Stimulated activated naive CD8-positive, alpha-beta T cell treated with anti-CD3 and anti-CD28 coated beads, Interleukin-15, amount 100 ng/mL, for 72 hours (primary cell): ENCODE measurements around the gene ACVR2B.
A peak's percentile ranks its signal among the peaks of the same experiment; 100 is the strongest.
"Not testable (repeated sequence)": the region's sequence is repeated elsewhere in the genome, so short reads cannot be mapped to it uniquely, and the experiment has no call there.

Source experiments
- ATAC-seq: fragments of 150-1000 bp; cut with Tn5 transposase; 2 replicates; pipeline ENCODE4 v1.10.0; 2021; ENCODE audit warnings: mild to moderate bottlenecking, moderate library complexity
- DNase-seq, 2 donors: peaks; one replicate each; pipeline ENCODE4 v3.0.0; 2021 to 2022
- H3K27ac Mint-ChIP-seq, 2 donors: one replicate each; pipeline ENCODE4 v1.8.0; 2022; ENCODE audit warnings: mild to moderate bottlenecking in 2 of 2, mixed read lengths in 2 of 2, moderate library complexity in 2 of 2
- H3K27me3 Mint-ChIP-seq: one replicate; pipeline ENCODE4 v1.8.0; 2022; ENCODE audit warnings: mixed read lengths
- H3K4me1 Mint-ChIP-seq: one replicate; pipeline ENCODE4 v1.8.0; 2022; ENCODE audit warnings: mild to moderate bottlenecking, mixed read lengths
- H3K4me3 Mint-ChIP-seq, 2 donors: one replicate each; pipeline ENCODE4 v1.8.0; 2022; ENCODE audit warnings: mild to moderate bottlenecking in 2 of 2, mixed read lengths in 2 of 2, moderate library complexity in 1 of 2
- H3K9me3 Mint-ChIP-seq, 2 donors: one replicate each; pipeline ENCODE4 v1.8.0; 2022; ENCODE audit warnings: mixed read lengths in 2 of 2

Gene ACVR2B

DNA sequence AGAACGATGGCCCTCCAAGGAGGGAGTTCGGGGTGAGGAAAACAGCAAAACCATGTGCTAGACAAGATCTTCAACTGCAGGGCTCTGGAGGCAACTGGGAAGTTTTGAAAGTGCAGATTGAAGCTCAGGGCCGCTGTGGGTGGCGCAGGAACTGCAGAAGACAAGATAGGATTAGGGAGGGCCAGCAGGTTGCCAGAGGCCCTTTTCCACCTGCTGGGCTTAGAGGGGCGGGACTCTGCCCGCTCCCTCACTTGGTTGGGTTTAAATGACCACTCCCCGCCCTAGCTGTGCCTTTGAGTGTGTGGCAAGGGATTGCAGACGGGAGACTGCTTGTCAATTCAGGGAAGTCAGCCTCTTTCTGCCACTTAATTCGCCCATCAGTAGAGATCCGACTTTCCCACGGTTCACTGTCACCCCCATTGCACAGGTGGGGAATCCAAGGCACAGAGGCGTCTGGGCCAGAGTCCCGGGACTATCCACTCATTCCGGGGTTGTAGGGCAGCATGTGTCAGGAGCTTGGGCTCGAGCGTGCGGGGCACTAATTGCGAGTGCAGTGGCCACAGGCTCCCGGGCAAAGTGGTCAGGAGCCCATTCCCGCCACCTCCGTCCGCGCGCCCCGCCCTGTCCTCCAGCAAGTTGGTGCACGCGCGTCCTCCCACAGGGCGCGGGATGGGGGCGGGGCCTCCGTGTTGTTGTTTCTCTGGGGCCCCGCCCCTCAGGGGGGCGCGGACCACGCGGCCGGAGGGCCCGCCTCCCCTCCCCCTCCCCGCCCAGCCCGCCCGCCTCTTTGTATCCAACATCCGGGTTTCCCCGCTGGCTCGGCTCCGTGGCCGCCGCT is at the start of gene ACVR2B:
ACVR2B (plus strand) TSS at position 816 of the 838 bp plus-strand sequence. CDS start 433 bp downstream, outside the sequence.
- peak; percentile 55 to 74 for DNase-seq
- H3K9me3 Mint-ChIP-seq, result peaks cover 3 to 16% of the 10 kb centered on the region in 2 donors

DNA sequence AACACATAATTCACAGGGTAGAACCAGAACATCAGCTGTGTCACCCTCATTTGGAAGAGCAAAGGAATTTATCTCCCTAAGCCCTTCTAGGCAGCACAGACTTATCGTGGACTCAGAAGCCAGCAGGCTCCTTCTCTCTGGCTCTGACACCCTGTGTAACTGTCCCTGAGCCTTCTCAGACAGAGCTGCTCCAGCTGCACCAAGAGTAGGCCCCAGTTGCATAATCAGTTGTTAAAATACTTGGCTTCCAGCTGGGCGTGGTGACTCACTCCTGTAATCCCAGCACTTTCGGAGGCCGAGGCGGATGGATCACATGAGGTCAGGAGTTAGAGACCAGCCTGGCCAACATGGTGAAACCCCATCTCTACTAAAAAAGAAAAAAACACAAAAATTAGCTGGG is 49.4 kb upstream of the ACVR2B start:
- no peak overlapping the region for H3K4me3 Mint-ChIP-seq
- no peak overlapping the region for H3K27ac Mint-ChIP-seq
- no peaks in the 10 kb centered on the region for H3K27me3 Mint-ChIP-seq
- H3K9me3 Mint-ChIP-seq, result peaks cover 0 to 8% of the 10 kb centered on the region in 2 donors
- no peaks in the 10 kb centered on the region for H3K4me1 Mint-ChIP-seq
- no peak for DNase-seq
- no peak for ATAC-seq

More for the DNA sequence above, at the start of gene ACVR2B:
- peak; percentile 62 for ATAC-seq
- H3K27ac Mint-ChIP-seq, result peak within 1 kb of the TSS; percentile 89 to 96
- H3K27me3 Mint-ChIP-seq, result no peaks in the 10 kb centered on the region
- H3K4me1 Mint-ChIP-seq, result peaks cover 24% of the 10 kb centered on the region
- H3K4me3 Mint-ChIP-seq, result peak within 1 kb of the TSS; percentile 88 to 96

DNA sequence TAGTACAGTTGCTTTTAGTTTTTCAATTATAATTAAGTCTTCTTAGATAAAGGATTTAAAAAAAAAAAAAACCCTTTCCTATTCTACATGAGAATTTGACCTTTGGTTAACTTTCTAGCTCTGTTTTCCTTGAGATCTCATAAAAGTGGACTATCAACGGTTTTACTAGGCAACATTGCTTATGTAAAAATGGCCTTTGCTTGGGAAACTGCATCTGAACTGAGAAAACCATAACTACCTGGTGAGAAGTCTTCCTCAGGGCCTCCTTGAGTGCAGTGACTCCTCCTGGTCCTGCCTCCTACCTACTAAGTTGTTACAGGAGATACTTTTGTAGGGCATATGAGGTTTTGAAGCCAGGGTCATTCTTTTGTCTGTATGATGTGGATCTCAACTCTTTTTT is 42.1 kb upstream of the ACVR2B start:
- no peak for ATAC-seq
- H3K9me3 Mint-ChIP-seq, result peaks cover 0 to 12% of the 10 kb centered on the region in 2 donors
- no peak for DNase-seq
- no peak overlapping the region for H3K27ac Mint-ChIP-seq
- no peaks in the 10 kb centered on the region for H3K4me1 Mint-ChIP-seq
- no peak overlapping the region for H3K4me3 Mint-ChIP-seq
- no peaks in the 10 kb centered on the region for H3K27me3 Mint-ChIP-seq

DNA sequence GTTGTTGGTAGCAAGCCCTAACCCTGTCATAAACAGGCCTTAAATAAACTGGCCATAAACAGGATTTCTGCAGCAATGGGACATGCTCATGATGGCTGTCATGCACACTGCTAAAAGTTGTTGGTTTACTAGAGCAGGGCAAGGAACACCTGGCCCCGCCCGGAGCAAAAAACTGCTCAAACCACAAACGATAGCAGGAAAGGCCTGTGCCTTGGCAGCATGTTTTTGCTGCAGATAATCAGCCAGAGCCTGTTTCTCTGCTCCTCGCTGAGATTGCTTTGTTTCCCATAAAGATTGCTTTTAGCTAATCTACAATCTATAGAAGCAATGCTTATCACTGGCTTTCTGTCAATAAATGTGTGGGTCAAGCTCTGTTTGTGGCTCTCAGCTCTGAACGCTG is 32.9 kb upstream of the ACVR2B start:
- Mint-ChIP-seq H3K4me1 (peaks cover 23% of the 10 kb centered on the region), H3K4me3 (peak overlapping the region in 1 of 2 donors; percentile 43)
- ATAC-seq, DNase-seq, H3K27me3 Mint-ChIP-seq, H3K9me3 Mint-ChIP-seq, H3K27ac Mint-ChIP-seq: not testable (repeated sequence)

DNA sequence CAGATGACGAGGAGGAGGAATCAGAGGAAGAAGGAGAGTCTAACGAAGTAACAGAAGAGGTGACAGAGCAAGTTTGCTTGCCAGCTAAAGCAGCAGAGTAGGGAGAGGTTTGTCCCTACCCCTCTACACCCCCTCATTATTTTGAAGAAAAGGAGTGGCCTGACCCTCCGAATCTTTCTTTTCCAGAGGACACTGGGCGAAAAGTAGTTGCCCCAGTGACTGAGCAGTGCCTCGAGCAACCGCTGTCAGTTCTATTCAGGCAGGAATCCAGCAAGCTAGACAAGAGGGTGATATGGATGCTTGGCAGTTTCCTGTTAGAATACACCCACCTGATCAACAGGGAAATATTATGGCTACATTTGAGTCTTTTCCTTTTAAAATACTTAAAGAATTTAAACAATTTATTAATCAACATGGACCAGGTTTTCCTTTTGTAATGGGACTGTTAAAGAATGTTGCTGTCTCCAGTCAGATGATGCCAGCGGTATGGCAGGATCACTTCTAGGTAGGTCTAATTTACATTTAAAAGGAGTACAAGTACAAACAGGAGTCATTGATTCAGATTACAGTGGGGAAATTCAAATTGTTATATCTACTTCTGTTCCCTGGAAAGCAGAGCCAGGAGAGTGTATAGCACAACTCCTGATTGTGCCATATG is 31.9 kb upstream of the ACVR2B start:
- no peak for DNase-seq
- Mint-ChIP-seq H3K27ac (peak overlapping the region in 1 of 2 donors; percentile 57), H3K27me3 (no peaks in the 10 kb centered on the region), H3K4me1 (peaks cover 30% of the 10 kb centered on the region), H3K9me3 (no peaks in the 10 kb centered on the region), H3K4me3 (peak overlapping the region in 1 of 2 donors; percentile 24)
- ATAC-seq, result no peak

DNA sequence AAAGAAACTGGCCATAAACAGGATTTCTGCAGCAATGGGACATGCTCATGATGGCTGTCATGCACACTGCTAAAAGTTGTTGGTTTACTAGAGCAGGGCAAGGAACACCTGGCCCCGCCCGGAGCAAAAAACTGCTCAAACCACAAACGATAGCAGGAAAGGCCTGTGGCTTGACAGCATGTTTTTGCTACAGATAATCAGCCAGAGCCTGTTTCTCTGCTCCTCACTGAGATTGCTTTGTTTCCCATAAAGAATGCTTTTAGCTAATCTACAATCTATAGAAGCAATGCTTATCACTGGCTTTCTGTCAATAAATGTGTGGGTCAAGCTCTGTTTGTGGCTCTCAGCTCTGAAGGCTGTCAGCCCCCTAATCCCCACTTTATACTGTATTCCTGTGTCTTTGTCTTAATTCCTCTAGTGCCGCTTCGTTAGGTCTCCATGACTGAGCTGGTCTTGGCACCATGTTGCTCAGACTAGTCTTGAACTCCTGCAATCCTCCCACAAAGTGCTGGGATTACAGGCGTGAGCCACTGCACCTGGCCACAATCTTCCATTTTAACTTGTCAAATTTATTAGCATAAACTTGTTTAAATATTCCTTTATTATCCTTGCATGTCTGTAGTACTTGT is 26.8 kb upstream of the ACVR2B start:
- peak; percentile 71 for ATAC-seq
- peaks cover 6 to 11% of the 10 kb centered on the region in 2 donors for H3K9me3 Mint-ChIP-seq

DNA sequence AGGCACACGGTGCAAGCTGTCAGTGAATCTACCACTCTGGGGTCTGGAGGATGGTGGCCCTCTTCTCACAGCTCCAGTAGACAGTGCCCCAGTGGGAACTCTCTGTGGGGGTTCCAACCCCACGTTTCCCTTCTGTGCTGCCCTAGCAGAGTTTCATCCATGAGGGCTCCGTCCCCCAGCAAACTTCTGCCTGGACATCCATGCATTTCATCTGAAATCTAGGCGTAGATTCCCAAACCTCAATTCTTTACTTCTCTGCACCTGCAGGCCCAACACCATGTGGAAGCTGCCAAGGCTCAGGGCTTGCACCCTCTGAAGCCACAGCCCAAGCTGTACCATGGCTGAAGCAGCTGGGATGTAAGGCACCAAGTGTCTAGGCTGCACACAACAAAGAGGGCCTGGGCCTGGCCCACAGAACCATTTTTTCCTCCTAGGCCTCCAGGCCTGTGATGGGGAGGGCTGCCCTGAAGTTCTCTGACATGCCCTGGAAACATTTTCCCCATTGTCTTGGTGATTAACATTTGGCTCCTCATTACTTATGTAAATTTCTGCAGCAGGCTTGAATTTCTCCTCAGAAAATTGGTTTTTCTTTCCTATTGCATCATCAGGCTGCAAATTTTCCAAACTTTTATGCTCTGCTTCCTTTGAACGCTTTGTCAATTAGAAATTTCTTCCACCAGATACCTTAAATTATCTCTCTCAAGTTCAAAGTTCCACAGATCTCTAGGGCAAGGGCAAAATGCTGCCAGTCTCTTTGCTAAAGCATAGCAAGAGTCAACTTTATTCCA is 20.6 kb upstream of the ACVR2B start:
- not testable (repeated sequence) for H3K4me3 Mint-ChIP-seq, H3K27ac Mint-ChIP-seq, H3K27me3 Mint-ChIP-seq, DNase-seq, ATAC-seq
- Mint-ChIP-seq H3K9me3 (peaks cover 35 to 50% of the 10 kb centered on the region in 2 donors), H3K4me1 (peaks cover 25% of the 10 kb centered on the region)

More for the DNA sequence above, 26.8 kb upstream of the ACVR2B start:
- H3K27me3 Mint-ChIP-seq, DNase-seq: not testable (repeated sequence)
- peak overlapping the region; percentile 55 to 92 for H3K27ac Mint-ChIP-seq
- H3K4me1 Mint-ChIP-seq, result peaks cover 38% of the 10 kb centered on the region
- H3K4me3 Mint-ChIP-seq, result peak overlapping the region in 1 of 2 donors; percentile 67

DNA sequence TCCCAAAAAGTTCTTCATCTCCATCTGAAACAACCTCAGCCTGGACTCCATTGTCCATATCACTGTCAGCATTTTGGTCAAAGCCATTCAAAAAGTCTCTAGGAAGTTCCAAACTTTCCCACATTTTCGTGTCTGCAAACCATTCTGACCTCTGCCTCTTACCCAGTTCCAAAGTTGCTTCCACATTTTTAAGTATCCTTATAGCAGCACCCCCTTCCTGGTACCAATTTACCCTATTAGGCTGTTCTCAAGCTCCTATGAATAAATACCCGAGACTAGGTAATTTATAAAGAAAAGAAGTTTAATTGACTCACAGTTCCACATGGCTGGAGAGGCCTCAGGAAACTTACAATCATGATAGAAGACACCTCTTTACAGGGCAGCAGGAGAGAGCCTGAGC is 20.0 kb upstream of the ACVR2B start:
- Mint-ChIP-seq H3K4me1 (peaks cover 19% of the 10 kb centered on the region), H3K9me3 (peaks cover 35 to 50% of the 10 kb centered on the region in 2 donors)
- not testable (repeated sequence) for DNase-seq, H3K27me3 Mint-ChIP-seq, H3K4me3 Mint-ChIP-seq, ATAC-seq, H3K27ac Mint-ChIP-seq

DNA sequence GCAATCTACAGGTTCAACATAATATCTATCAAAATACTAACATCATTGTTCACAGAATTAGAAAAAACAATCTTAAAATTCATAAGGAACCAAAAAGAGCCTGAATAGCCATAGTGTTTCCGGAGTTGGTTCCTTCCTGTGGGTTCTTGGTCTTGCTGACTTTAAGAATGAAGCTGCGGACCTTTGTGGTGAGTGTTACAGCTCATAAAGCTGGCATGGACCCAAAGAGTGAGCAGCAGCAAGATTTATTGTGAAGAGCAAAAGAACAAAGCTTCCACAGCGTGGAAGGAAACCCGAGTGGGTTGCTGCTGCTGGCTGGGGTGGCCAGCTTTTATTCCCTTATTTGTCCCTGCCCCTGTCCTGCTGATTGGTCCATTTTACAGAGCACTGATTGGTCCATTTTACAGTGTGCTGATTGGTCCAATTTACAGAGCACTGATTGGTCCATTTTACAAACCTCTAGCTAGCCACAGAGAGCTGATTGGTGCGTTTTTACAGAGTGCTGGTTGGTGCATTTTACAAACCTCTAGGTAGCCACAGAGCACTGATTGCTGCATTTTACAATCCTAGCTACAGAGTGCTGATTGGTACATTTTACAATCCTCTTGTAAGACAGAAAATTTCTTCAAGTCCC is 15.1 kb upstream of the ACVR2B start:
- ATAC-seq, H3K27me3 Mint-ChIP-seq, H3K27ac Mint-ChIP-seq, H3K4me3 Mint-ChIP-seq, DNase-seq: not testable (repeated sequence)
- H3K4me1 Mint-ChIP-seq, result peaks cover 12% of the 10 kb centered on the region
- peaks cover 26 to 32% of the 10 kb centered on the region in 2 donors for H3K9me3 Mint-ChIP-seq

DNA sequence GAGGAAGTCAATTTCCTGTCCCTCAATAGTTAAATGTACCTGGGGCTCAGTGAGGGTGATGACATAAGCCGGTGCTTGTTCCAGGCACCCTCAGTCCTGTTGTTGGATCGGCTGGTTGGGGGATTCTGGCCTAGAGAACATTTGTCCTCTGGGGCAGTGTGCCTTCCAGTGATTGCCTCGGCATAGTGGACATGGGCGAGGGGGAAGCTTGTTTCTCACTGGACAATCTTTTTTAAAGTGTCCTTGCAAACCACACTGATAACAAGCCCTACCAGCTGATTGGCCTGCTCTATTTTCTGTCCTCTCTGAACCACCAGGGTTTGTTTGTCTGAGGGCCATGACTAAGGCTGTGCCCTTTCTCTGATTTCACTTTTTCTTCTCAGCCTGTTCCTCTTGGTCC is 10.5 kb upstream of the ACVR2B start:
- H3K9me3 Mint-ChIP-seq, H3K27me3 Mint-ChIP-seq, DNase-seq, H3K4me1 Mint-ChIP-seq, ATAC-seq, H3K27ac Mint-ChIP-seq, H3K4me3 Mint-ChIP-seq: not testable (repeated sequence)

DNA sequence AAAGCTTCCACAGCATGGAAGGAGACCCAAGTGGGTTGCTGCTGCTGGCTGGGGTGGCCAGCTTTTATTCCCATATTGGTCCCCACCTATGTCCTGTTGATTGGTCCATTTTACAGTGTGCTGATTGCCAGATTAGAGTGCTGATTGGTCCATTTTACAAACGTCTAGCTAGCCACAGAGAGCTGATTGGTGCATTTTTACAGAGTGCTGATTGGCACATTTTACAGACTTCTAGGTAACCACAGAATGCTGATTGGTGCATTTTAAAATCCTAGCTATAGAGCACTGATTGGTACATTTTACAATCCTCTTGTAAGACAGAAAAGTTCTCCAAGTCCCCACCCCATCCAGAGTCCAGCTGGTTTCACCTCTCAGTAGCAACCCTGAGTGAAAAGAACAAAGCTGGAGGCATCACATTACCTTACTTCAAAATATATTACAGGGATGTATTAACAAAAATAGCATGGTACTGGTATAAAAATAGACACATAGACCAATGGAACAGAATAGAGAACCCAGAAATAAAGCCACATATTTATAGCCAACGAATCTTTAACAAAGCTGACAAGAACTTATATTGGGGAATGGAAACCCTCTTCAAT is 7.5 kb upstream of the ACVR2B start:
- H3K27me3 Mint-ChIP-seq, result no peaks in the 10 kb centered on the region
- peaks cover 3 to 9% of the 10 kb centered on the region in 2 donors for H3K9me3 Mint-ChIP-seq
- no peak overlapping the region for H3K4me3 Mint-ChIP-seq
- no peak for ATAC-seq
- H3K4me1 Mint-ChIP-seq, result no peaks in the 10 kb centered on the region
- no peak overlapping the region for H3K27ac Mint-ChIP-seq
- DNase-seq, result no peak

DNA sequence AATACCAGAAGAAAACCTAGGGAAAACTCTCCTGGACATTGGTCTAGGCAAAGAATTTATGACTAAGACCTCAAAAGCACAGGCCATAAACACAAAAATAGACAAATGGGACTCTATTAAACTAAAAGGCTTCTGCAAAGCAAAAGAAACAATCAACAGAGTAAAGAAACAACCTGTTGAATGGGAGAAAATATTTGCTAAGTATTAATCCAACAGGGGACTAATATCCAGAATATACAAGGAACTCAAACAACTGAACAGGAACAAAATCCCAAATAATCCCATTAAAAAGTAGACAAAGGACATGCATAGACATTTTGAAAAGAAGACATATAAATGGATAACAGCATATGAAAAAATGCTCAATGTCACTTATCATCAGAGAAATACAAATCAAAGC is 6.9 kb upstream of the ACVR2B start:
- Mint-ChIP-seq H3K4me1 (no peaks in the 10 kb centered on the region), H3K9me3 (peaks cover 3 to 15% of the 10 kb centered on the region in 2 donors)
- no peak for ATAC-seq

DNA sequence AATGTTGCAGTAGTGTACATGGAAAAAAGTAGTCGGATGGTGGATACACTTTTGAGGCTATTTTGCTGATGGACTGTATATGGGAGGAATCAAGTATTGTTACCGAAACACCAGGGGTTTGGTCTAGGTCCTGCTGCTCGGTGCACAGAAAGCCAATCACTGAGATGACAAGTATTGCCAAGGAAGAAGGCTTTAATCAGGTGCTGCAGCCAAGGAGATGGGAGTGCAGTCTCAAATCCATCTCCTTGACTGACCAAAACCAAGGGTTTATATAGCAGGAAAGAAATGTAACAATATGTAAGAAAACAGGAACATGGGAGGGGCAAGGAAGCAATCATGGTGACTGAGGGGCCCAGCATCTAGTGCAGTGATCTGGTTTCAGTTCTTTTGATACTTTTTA is 2.8 kb upstream of the ACVR2B start:
- no peak for DNase-seq
- Mint-ChIP-seq H3K9me3 (peaks cover 3 to 16% of the 10 kb centered on the region in 2 donors), H3K4me3 (no peak overlapping the region), H3K27ac (no peak overlapping the region), H3K27me3 (no peaks in the 10 kb centered on the region), H3K4me1 (peaks cover 14% of the 10 kb centered on the region)
- ATAC-seq, result no peak

More for the DNA sequence above, 6.9 kb upstream of the ACVR2B start:
- H3K4me3 Mint-ChIP-seq, result no peak overlapping the region
- H3K27ac Mint-ChIP-seq, result no peak overlapping the region
- DNase-seq, result no peak
- H3K27me3 Mint-ChIP-seq, result no peaks in the 10 kb centered on the region

DNA sequence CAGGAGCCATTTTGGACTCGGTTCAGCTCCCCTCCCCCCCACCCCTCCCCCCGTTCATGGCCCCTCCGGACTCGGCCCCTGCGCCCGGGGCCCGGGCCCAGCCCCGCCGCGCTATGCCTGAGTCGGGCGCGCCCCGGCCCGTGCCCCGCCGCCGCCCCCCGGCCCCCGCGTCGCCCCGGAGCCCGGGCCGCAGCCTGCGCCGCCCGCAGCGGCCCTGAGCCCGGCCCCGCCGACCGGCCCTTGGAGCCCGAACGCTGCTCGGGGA is 155 bp downstream of the ACVR2B start:
- peaks cover 24% of the 10 kb centered on the region for H3K4me1 Mint-ChIP-seq
- no peak overlapping the region for H3K27ac Mint-ChIP-seq
- H3K9me3 Mint-ChIP-seq, result peaks cover 3 to 16% of the 10 kb centered on the region in 2 donors
- no peak for ATAC-seq
- H3K4me3 Mint-ChIP-seq, result peak overlapping the region; percentile 88 to 96
- no peaks in the 10 kb centered on the region for H3K27me3 Mint-ChIP-seq
- no peak for DNase-seq
